Progenitor cell of endocrine pancreas (in vitro differentiated cells): ENCODE results near the gene PERCC1. TPM values are rescaled to one million over a fixed set of nuclear protein-coding genes. Genes with fewer than 3 reads are reported as not detected.

ENCODE experiments used
- DNase-seq: peaks from one replicate; pipeline ENCODE4 v3.0.0; 2021; ENCODE audit warnings: low spot score; ENCODE audit not compliant: unreplicated experiment
- H3K27ac Mint-ChIP-seq: 2 replicates; pipeline ENCODE4 v1.8.0; 2021; ENCODE audit warnings: mild to moderate bottlenecking, moderate library complexity, mixed read lengths
- H3K27me3 Mint-ChIP-seq: 2 replicates; pipeline ENCODE4 v1.8.0; 2021; ENCODE audit warnings: mixed read lengths
- H3K36me3 Mint-ChIP-seq: 2 replicates; pipeline ENCODE4 v1.8.0; 2022; ENCODE audit warnings: mixed read lengths; ENCODE audit not compliant: insufficient read depth
- H3K4me1 Mint-ChIP-seq: 2 replicates; pipeline ENCODE4 v1.8.0; 2021; ENCODE audit warnings: low read depth, mixed read lengths
- H3K4me3 Mint-ChIP-seq: 2 replicates; pipeline ENCODE4 v1.8.0; 2021; ENCODE audit warnings: low read depth, mild to moderate bottlenecking, moderate library complexity, mixed read lengths
- H3K9me3 Mint-ChIP-seq: 2 replicates; pipeline ENCODE4 v1.8.0; 2021; ENCODE audit warnings: low read depth, mixed read lengths
- total RNA-seq: library from RNA; stranded (reverse); gene quantifications from 2 replicates; pipeline ENCODE4 v1.2.1, GENCODE V29; 2021
- TF ChIP-seq, protein P1 (sequence below): fragments of 200-600 bp; sonication (generic); IDR thresholded peaks from one replicate; pipeline ENCODE4 v1.5.0; 2021; ENCODE audit warnings: antibody characterized with exemption, mild to moderate bottlenecking; ENCODE audit not compliant: unreplicated experiment

Gene PERCC1
- total RNA-seq, 1 donor from 2014 or later = 7.6 TPM

DNA sequence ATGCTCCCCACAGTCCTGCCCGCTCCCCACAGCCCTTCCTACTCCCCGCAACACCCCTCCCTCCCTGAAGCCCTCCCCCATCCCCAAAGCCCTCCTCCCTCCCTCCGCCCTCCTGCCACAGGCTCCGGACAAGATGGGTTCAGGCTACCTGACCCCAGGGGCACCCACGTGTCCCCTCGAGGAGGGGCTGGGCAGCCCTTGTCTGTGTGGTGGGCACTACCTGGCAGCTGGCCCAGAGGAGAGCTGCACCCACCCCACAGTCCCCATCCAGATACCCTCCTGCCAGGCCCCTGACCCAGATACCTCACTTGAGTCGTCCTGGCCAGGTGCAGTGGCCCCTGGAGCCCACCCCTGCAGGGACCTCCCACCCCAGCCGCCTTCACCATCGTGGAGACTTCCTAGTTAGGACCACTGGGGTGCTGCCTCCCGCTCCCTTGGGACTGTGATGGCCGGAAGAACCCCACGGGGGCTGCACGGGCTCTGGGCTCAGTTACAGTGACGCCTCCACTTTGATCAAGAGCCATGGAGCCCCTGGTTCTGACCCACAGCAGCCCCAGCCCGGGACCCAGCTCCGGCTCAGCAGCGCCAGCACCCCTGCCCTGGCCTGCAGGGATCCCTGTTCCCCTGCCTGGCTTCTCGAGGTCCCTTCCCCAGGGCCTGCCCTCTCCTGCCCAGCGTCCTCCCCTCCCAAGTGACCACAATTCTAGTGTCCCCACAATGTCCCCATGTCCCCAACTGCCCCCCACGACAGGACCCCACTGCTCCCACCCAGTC, 806 bp downstream of the PERCC1 start:
- H3K4me1 Mint-ChIP-seq = peaks cover 19% of the 10 kb centered on the region
- H3K9me3 Mint-ChIP-seq = no peaks in the 10 kb centered on the region
- TF ChIP-seq, protein P1, sequence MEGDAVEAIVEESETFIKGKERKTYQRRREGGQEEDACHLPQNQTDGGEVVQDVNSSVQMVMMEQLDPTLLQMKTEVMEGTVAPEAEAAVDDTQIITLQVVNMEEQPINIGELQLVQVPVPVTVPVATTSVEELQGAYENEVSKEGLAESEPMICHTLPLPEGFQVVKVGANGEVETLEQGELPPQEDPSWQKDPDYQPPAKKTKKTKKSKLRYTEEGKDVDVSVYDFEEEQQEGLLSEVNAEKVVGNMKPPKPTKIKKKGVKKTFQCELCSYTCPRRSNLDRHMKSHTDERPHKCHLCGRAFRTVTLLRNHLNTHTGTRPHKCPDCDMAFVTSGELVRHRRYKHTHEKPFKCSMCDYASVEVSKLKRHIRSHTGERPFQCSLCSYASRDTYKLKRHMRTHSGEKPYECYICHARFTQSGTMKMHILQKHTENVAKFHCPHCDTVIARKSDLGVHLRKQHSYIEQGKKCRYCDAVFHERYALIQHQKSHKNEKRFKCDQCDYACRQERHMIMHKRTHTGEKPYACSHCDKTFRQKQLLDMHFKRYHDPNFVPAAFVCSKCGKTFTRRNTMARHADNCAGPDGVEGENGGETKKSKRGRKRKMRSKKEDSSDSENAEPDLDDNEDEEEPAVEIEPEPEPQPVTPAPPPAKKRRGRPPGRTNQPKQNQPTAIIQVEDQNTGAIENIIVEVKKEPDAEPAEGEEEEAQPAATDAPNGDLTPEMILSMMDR = no peak
- H3K4me3 Mint-ChIP-seq = peak overlapping the region; percentile 56
- H3K36me3 Mint-ChIP-seq = no peaks in the 10 kb centered on the region
- no peak overlapping the region for H3K27ac Mint-ChIP-seq
- H3K27me3 Mint-ChIP-seq = no peaks in the 10 kb centered on the region
- DNase-seq = no peak

DNA sequence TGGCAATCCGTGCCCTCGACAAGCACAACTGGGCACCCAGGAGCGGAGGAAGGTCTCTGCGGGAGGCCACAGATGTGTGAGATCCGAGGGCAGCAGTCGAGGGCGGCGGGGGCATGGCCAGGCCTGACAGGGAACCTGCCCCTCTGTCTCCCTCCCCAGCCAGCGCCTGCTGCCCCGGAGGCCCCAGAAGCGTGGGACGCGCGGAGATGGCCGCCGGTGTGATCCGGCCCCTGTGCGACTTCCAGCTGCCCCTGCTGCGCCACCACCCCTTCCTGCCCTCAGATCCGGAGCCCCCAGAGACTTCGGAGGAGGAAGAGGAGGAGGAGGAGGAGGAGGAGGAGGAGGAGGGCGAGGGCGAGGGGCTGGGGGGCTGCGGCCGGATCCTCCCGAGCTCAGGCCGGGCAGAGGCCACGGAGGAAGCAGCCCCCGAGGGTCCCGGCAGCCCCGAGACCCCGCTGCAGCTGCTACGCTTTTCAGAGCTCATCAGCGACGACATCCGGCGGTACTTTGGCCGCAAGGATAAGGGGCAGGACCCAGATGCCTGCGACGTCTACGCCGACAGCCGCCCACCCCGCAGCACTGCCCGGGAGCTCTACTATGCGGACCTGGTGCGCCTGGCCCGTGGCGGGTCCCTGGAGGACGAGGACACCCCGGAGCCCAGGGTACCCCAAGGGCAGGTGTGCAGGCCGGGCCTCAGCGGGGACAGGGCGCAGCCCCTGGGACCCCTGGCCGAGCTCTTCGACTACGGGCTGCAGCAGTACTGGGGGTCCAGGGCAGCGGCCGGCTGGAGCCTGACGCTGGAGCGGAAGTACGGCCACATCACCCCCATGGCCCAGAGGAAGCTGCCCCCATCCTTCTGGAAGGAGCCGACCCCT, 1.7 kb downstream of the PERCC1 start:
- TF ChIP-seq, protein P1 = no peak
- no peak overlapping the region for H3K4me3 Mint-ChIP-seq
- peaks cover 15% of the 10 kb centered on the region for H3K4me1 Mint-ChIP-seq
- DNase-seq = no peak
- no peaks in the 10 kb centered on the region for H3K36me3 Mint-ChIP-seq
- H3K9me3 Mint-ChIP-seq = no peaks in the 10 kb centered on the region
- H3K27me3 Mint-ChIP-seq = no peaks in the 10 kb centered on the region
- no peak overlapping the region for H3K27ac Mint-ChIP-seq

DNA sequence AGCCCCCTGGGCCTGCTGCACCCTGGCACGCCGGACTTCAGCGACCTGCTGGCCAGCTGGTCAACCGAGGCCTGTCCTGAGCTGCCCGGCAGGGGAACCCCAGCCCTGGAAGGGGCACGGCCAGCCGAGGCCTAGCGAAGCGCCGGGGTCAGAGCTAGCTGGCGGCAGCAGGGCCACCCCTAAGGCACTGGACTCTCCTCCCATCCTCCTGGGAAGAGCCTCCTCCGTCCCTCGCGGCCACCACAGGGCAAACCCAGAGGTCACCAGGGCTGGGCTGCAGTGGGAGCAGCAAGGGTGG, 2.3 kb downstream of the PERCC1 start:
- TF ChIP-seq, protein P1 = no peak
- Mint-ChIP-seq H3K27ac (no peak overlapping the region), H3K4me3 (no peak overlapping the region), H3K4me1 (peaks cover 15% of the 10 kb centered on the region), H3K27me3 (no peaks in the 10 kb centered on the region), H3K36me3 (no peaks in the 10 kb centered on the region), H3K9me3 (no peaks in the 10 kb centered on the region)
- no peak for DNase-seq

DNA sequence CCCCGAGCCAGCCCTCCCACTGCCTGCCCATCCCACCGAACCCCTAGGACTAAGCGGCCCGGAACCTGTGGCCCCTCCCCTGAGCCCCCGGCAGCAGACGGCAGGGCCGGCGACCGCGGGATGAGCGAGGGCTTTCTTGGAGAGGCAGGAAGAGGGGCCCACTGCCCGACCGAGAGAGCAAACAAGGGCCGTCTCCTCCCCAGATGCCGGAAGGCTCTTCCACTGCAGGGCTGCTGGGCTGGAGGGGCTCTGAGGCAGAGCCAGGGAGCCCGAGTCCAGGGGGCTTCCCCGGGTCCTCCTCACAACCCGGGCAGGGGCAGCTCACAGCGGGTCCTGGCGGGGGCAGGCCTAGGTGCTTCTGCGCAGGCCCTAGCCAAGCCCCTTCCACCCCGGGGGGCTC, 2.9 kb downstream of the PERCC1 start:
- Mint-ChIP-seq H3K4me3 (no peak overlapping the region), H3K36me3 (no peaks in the 10 kb centered on the region), H3K9me3 (no peaks in the 10 kb centered on the region), H3K27ac (no peak overlapping the region), H3K4me1 (peaks cover 15% of the 10 kb centered on the region), H3K27me3 (no peaks in the 10 kb centered on the region)
- no peak for DNase-seq
- TF ChIP-seq, protein P1 = no peak

DNA sequence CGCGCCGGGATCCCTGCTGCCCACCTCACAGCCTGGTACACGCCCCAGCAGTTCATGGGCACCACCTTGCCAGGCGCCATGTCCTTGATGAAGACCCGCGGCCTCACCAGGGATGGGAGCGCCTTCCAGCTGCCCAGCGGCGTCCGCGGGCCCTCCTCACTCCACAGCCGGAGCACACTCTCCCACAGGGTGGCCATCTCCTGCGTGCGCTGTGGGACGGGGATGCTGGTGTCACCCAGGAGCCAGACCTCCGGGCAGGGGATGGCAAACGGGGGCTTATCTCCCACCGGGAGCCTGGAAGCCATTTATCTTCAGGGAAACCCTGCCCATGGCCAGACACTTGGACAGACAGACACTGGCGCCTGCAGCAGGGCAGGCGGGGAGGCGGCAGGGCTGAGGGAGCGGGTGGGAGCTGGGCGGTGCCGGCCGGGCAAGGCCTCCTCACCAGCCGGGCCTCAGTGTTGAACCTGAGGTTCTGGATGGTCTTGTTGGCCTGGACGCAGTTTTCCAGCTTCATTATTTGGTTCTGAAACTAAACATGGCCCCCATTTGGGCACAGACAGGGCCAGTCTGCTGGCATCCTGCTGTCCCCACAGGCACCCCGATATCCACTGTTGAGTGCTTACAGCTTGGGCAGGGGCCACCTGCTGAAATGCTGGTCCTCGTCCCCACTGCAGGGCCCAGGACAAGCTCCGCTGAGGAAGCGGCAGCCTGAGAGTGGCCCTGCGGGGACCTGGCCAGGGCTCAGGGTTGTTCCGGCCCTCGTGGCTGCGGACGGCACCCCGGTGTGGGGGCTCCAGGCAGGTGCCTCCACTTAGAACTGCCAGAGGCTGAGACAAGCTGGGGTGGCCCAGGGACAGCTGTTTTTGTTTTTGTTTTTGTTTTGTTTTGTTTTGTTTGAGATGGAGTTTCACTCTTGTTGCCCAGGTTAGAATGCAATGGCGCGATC, 4.0 kb downstream of the PERCC1 start:
- Mint-ChIP-seq H3K4me1 (peaks cover 9% of the 10 kb centered on the region), H3K4me3 (no peak overlapping the region), H3K27ac (no peak overlapping the region), H3K27me3 (no peaks in the 10 kb centered on the region), H3K36me3 (no peaks in the 10 kb centered on the region), H3K9me3 (no peaks in the 10 kb centered on the region)
- TF ChIP-seq, protein P1 = no peak
- DNase-seq = no peak
